ENCODE results near the gene GRIK2.

GRIK2 gene

GRCh38 chr6:101887532-101887931, 494.0 kb downstream of the GRIK2 start:
- TF ChIP-seq JUND (IDR thresholded peaks at IDR 0.05; ENCODE audit: low read depth), result no peak
- DNase-seq (ENCODE audit: low read depth in 1 of 2, low spot score in 1 of 2), result no peak
- in situ Hi-C loops (cut with HindIII; ENCODE audit: low pct_unique_long_range_greater_than_20kb, low sequenced_read_pairs), result no loop called here

- no peak for DNase-seq (ENCODE audit: low read depth in 1 of 2, low spot score in 1 of 2)
- in situ Hi-C loops (cut with HindIII; ENCODE audit: low pct_unique_long_range_greater_than_20kb, low sequenced_read_pairs), result no loop called here
- no peak for TF ChIP-seq JUND (IDR thresholded peaks at IDR 0.05; ENCODE audit: low read depth)
Measured at GRCh38 chr6:101907356-101908217, 514.1 kb downstream of the GRIK2 start.

- no peak for DNase-seq (ENCODE audit: low read depth in 1 of 2, low spot score in 1 of 2)
- no peak for TF ChIP-seq JUND (IDR thresholded peaks at IDR 0.05; ENCODE audit: low read depth)
- in situ Hi-C loops (cut with HindIII; ENCODE audit: low pct_unique_long_range_greater_than_20kb, low sequenced_read_pairs), result no loop called here
Measured at GRCh38 chr6:101909366-101909765, 515.9 kb downstream of the GRIK2 start.

GRCh38 chr6:101912311-101912710, 518.8 kb downstream of the GRIK2 start:
- no peak for TF ChIP-seq JUND (IDR thresholded peaks at IDR 0.05; ENCODE audit: low read depth)
- DNase-seq (ENCODE audit: low read depth in 1 of 2, low spot score in 1 of 2), result no peak
- in situ Hi-C loops (cut with HindIII; ENCODE audit: low pct_unique_long_range_greater_than_20kb, low sequenced_read_pairs), result no loop called here

- TF ChIP-seq JUND (IDR thresholded peaks at IDR 0.05; ENCODE audit: low read depth), result no peak
- in situ Hi-C loops (cut with HindIII; ENCODE audit: low pct_unique_long_range_greater_than_20kb, low sequenced_read_pairs), result no loop called here
Measured at GRCh38 chr6:101918471-101918870, 525.0 kb downstream of the GRIK2 start.

GRCh38 chr6:101921829-101922450, 528.4 kb downstream of the GRIK2 start:
- no peak for DNase-seq (ENCODE audit: low read depth in 1 of 2, low spot score in 1 of 2)
- in situ Hi-C loops (cut with HindIII; ENCODE audit: low pct_unique_long_range_greater_than_20kb, low sequenced_read_pairs), result no loop called here
- TF ChIP-seq JUND (IDR thresholded peaks at IDR 0.05; ENCODE audit: low read depth), result no peak

More at GRCh38 chr6:101918471-101918870, 525.0 kb downstream of the GRIK2 start:
- DNase-seq (ENCODE audit: low read depth in 1 of 2, low spot score in 1 of 2), result no peak

- no peak for DNase-seq (ENCODE audit: low read depth in 1 of 2, low spot score in 1 of 2)
- in situ Hi-C loops (cut with HindIII; ENCODE audit: low pct_unique_long_range_greater_than_20kb, low sequenced_read_pairs), result no loop called here
- TF ChIP-seq JUND (IDR thresholded peaks at IDR 0.05; ENCODE audit: low read depth), result no peak
Measured at GRCh38 chr6:101926149-101926925, 532.8 kb downstream of the GRIK2 start.

GRCh38 chr6:101931766-101932165, 538.3 kb downstream of the GRIK2 start:
- in situ Hi-C loops (cut with HindIII; ENCODE audit: low pct_unique_long_range_greater_than_20kb, low sequenced_read_pairs), result no loop called here
- TF ChIP-seq JUND (IDR thresholded peaks at IDR 0.05; ENCODE audit: low read depth), result no peak
- no peak for DNase-seq (ENCODE audit: low read depth in 1 of 2, low spot score in 1 of 2)

- DNase-seq (ENCODE audit: low read depth in 1 of 2, low spot score in 1 of 2), result no peak
- in situ Hi-C loops (cut with HindIII; ENCODE audit: low pct_unique_long_range_greater_than_20kb, low sequenced_read_pairs), result no loop called here
- no peak for TF ChIP-seq JUND (IDR thresholded peaks at IDR 0.05; ENCODE audit: low read depth)
Measured at GRCh38 chr6:101932704-101933103, 539.2 kb downstream of the GRIK2 start.

GRCh38 chr6:101935732-101936131, 542.2 kb downstream of the GRIK2 start:
- in situ Hi-C loops (cut with HindIII; ENCODE audit: low pct_unique_long_range_greater_than_20kb, low sequenced_read_pairs), result no loop called here
- TF ChIP-seq JUND (IDR thresholded peaks at IDR 0.05; ENCODE audit: low read depth), result no peak
- DNase-seq (ENCODE audit: low read depth in 1 of 2, low spot score in 1 of 2), result no peak

- no peak for TF ChIP-seq JUND (IDR thresholded peaks at IDR 0.05; ENCODE audit: low read depth)
- no peak for DNase-seq (ENCODE audit: low read depth in 1 of 2, low spot score in 1 of 2)
- in situ Hi-C loops (cut with HindIII; ENCODE audit: low pct_unique_long_range_greater_than_20kb, low sequenced_read_pairs), result no loop called here
Measured at GRCh38 chr6:101936516-101936915, 543.0 kb downstream of the GRIK2 start.

- no peak for TF ChIP-seq JUND (IDR thresholded peaks at IDR 0.05; ENCODE audit: low read depth)
- in situ Hi-C loops (cut with HindIII; ENCODE audit: low pct_unique_long_range_greater_than_20kb, low sequenced_read_pairs), result no loop called here
- no peak for DNase-seq (ENCODE audit: low read depth in 1 of 2, low spot score in 1 of 2)
Measured at GRCh38 chr6:101937108-101937507, 543.6 kb downstream of the GRIK2 start.

GRCh38 chr6:101940391-101940790, 546.9 kb downstream of the GRIK2 start:
- no peak for TF ChIP-seq JUND (IDR thresholded peaks at IDR 0.05; ENCODE audit: low read depth)
- in situ Hi-C loops (cut with HindIII; ENCODE audit: low pct_unique_long_range_greater_than_20kb, low sequenced_read_pairs), result no loop called here
- no peak for DNase-seq (ENCODE audit: low read depth in 1 of 2, low spot score in 1 of 2)
